GM21786 (cell line): ENCODE measurements around the gene RIMS4.

Source experiments
- ATAC-seq: cut with Tn5 transposase; IDR thresholded peaks from one replicate; pipeline ENCODE4 v1.9.1; 2021; ENCODE audit not compliant: unreplicated experiment

The RIMS4 gene

GRCh38 chr20:44796758-44797457 is 13.4 kb downstream of the RIMS4 start:
- no peak for ATAC-seq

- no peak for ATAC-seq
These were observed 14.0 kb downstream of the RIMS4 start for GRCh38 chr20:44796311-44796710.

GRCh38 chr20:44795836-44796235 is 14.5 kb downstream of the RIMS4 start:
- no peak for ATAC-seq

- ATAC-seq: no peak
These were observed 17.6 kb downstream of the RIMS4 start for GRCh38 chr20:44792796-44793195.

- no peak for ATAC-seq
These were observed 19.5 kb downstream of the RIMS4 start for GRCh38 chr20:44790638-44791393.

- ATAC-seq: no peak
These were observed 21.5 kb downstream of the RIMS4 start for GRCh38 chr20:44788706-44789456.

GRCh38 chr20:44787299-44787698 is 23.0 kb downstream of the RIMS4 start:
- no peak for ATAC-seq

GRCh38 chr20:44785768-44786167 is 24.6 kb downstream of the RIMS4 start:
- no peak for ATAC-seq

- no peak for ATAC-seq
These were observed 25.7 kb downstream of the RIMS4 start for GRCh38 chr20:44784688-44785087.

- no peak for ATAC-seq
These were observed 28.6 kb downstream of the RIMS4 start for GRCh38 chr20:44781791-44782190.

- ATAC-seq: no peak
These were observed 29.2 kb downstream of the RIMS4 start for GRCh38 chr20:44781118-44781517.

- ATAC-seq: no peak
These were observed 30.1 kb downstream of the RIMS4 start for GRCh38 chr20:44780226-44780625.

GRCh38 chr20:44776980-44777379 is 33.4 kb downstream of the RIMS4 start:
- no peak for ATAC-seq

GRCh38 chr20:44773070-44773829 is 37.1 kb downstream of the RIMS4 start:
- ATAC-seq: no peak

- no peak for ATAC-seq
These were observed 37.7 kb downstream of the RIMS4 start for GRCh38 chr20:44772636-44773035.

GRCh38 chr20:44771172-44771535 is 39.2 kb downstream of the RIMS4 start:
- no peak for ATAC-seq

GRCh38 chr20:44770484-44771171 is 39.7 kb downstream of the RIMS4 start:
- no peak for ATAC-seq

GRCh38 chr20:44769481-44769863 is 40.9 kb downstream of the RIMS4 start:
- ATAC-seq: no peak

- no peak for ATAC-seq
These were observed 41.4 kb downstream of the RIMS4 start for GRCh38 chr20:44768854-44769480.

- no peak for ATAC-seq
These were observed 42.1 kb downstream of the RIMS4 start for GRCh38 chr20:44768256-44768655.
